Measurements from ENCODE around the gene MAP3K2. TPM values are rescaled to one million over a fixed set of nuclear protein-coding genes. Genes with fewer than 3 reads are reported as not detected.

MAP3K2 gene
- total RNA-seq, 4 donors from 2014 or later, result 33.8 to 46.4 (median 39.4) TPM

GRCh38 chr2:127423478-127423843, 35.7 kb upstream of the MAP3K2 start:
- intact Hi-C loops (cut with DNase I; ENCODE audit: low total_unique reads) (no loop called here), in situ Hi-C loops (cut with MboI; ENCODE audit: low sequenced_read_pairs in 4 of 4) (loop anchor here in 1 of 4 donors (25.0 kb wide), 1 partner anchor 336 kb away; no protein-coding TSS in a partner anchor)
- no peaks in the 10 kb centered on the region for H3K9me3 ChIP-seq
- peaks cover 24 to 32% (median 29%) of the 10 kb centered on the region in 3 donors for H3K27me3 ChIP-seq
- no peaks in the 10 kb centered on the region for H3K36me3 ChIP-seq
- no peak for DNase-seq
- H3K4me1 ChIP-seq, result peaks cover 7% of the 10 kb centered on the region in 2 donors
- peak overlapping the region in 3 of 4 donors; percentile 19 to 50 (median 29) for H3K4me3 ChIP-seq
- ATAC-seq, result no peak
- TF ChIP-seq CTCF (IDR thresholded peaks at IDR 0.05 in 4 of 5, conservative IDR thresholded peaks at IDR 0.05 in 1 of 5) (no peak), POLR2A (IDR thresholded peaks at IDR 0.05) (no peak)
- H3K27ac ChIP-seq, result no peak overlapping the region

GRCh38 chr2:127422559-127423477, 35.0 kb upstream of the MAP3K2 start:
- Histone ChIP-seq H3K4me1 (peaks cover 7% of the 10 kb centered on the region in 2 donors), H3K4me3 (peak overlapping the region in 3 of 4 donors; percentile 19 to 50 (median 29)), H3K9me3 (no peaks in the 10 kb centered on the region), H3K27ac (no peak overlapping the region), H3K36me3 (no peaks in the 10 kb centered on the region), H3K27me3 (peaks cover 24 to 32% (median 29%) of the 10 kb centered on the region in 3 donors)
- ATAC-seq (peak in 1 of 2 donors; percentile 13), DNase-seq (no peak)
- in situ Hi-C loops (cut with MboI; ENCODE audit: low sequenced_read_pairs in 4 of 4) (loop anchor here in 1 of 4 donors (25.0 kb wide), 1 partner anchor 336 kb away; no protein-coding TSS in a partner anchor), intact Hi-C loops (cut with DNase I; ENCODE audit: low total_unique reads) (no loop called here)
- TF ChIP-seq CTCF (IDR thresholded peaks at IDR 0.05 in 4 of 5, conservative IDR thresholded peaks at IDR 0.05 in 1 of 5), result no peak
- no peak for TF ChIP-seq POLR2A (IDR thresholded peaks at IDR 0.05)

- H3K27me3 ChIP-seq, result peaks cover 29 to 32% (median 29%) of the 10 kb centered on the region in 3 donors
- H3K4me1 ChIP-seq, result peaks cover 7% of the 10 kb centered on the region in 2 donors
- in situ Hi-C loops (cut with MboI; ENCODE audit: low sequenced_read_pairs in 4 of 4), result loop anchor here in 1 of 4 donors (25.0 kb wide), 1 partner anchor 335 kb away; no protein-coding TSS in a partner anchor
- no peaks in the 10 kb centered on the region for H3K9me3 ChIP-seq
- no peak for TF ChIP-seq CTCF (IDR thresholded peaks at IDR 0.05 in 4 of 5, conservative IDR thresholded peaks at IDR 0.05 in 1 of 5)
- no peak for TF ChIP-seq POLR2A (IDR thresholded peaks at IDR 0.05)
- intact Hi-C loops (cut with DNase I; ENCODE audit: low total_unique reads), result no loop called here
- ATAC-seq (no peak), DNase-seq (no peak)
- H3K4me3 ChIP-seq, result no peak overlapping the region
- H3K36me3 ChIP-seq, result no peaks in the 10 kb centered on the region
- H3K27ac ChIP-seq, result no peak overlapping the region
Measured at GRCh38 chr2:127421871-127422558, 34.2 kb upstream of the MAP3K2 start.

GRCh38 chr2:127421116-127421800, 33.5 kb upstream of the MAP3K2 start:
- H3K27ac ChIP-seq, result no peak overlapping the region
- intact Hi-C loops (cut with DNase I; ENCODE audit: low total_unique reads) (no loop called here), in situ Hi-C loops (cut with MboI; ENCODE audit: low sequenced_read_pairs in 4 of 4) (loop anchor here in 1 of 4 donors (25.0 kb wide), 1 partner anchor 334 kb away; no protein-coding TSS in a partner anchor)
- TF ChIP-seq POLR2A (IDR thresholded peaks at IDR 0.05) (no peak), CTCF (IDR thresholded peaks at IDR 0.05 in 4 of 5, conservative IDR thresholded peaks at IDR 0.05 in 1 of 5) (no peak)
- H3K36me3 ChIP-seq, result no peaks in the 10 kb centered on the region
- DNase-seq, result no peak
- H3K4me3 ChIP-seq, result no peak overlapping the region
- peaks cover 7 to 9% of the 10 kb centered on the region in 2 donors for H3K4me1 ChIP-seq
- H3K27me3 ChIP-seq, result peaks cover 29 to 33% (median 32%) of the 10 kb centered on the region in 3 donors
- ATAC-seq, result no peak
- H3K9me3 ChIP-seq, result no peaks in the 10 kb centered on the region

All from gastrocnemius medialis (tissue), 4 donors.